CD4-positive, CD25-positive, alpha-beta regulatory T cell (primary cell): ENCODE data around the gene GDI1. TPM values are rescaled to one million over a fixed set of nuclear protein-coding genes. Genes with fewer than 3 reads are reported as not detected.

Experiments
- polyA plus RNA-seq, 4 donors: library from polyadenylated mRNA; unstranded; fragments of 300-500 nt; fragmentation: Illumina TruSeq; gene quantifications; one replicate each; pipeline ENCODE4 v1.2.3, GENCODE V29; 2021
- total RNA-seq: library from RNA; stranded (reverse); gene quantifications from one replicate; pipeline ENCODE4 v1.2.3, GENCODE V29; 2022

GDI1 gene
- total and polyA plus RNA-seq, 5 donors from 2014 or later, result 33.7 to 169 (median 45.2) TPM

Other genes starting within 250 kb of the GDI1 start
- gene OPN1MW2, start 217.4 kb upstream of the GDI1 start, total RNA-seq, result not detected
- not detected for gene OPN1MW2, start 217.4 kb upstream of the GDI1 start, polyA plus RNA-seq
- not detected for gene OPN1MW3, start 179.6 kb upstream of the GDI1 start, total RNA-seq
- gene OPN1MW3, start 179.6 kb upstream of the GDI1 start, polyA plus RNA-seq, result not detected
- not detected for gene TEX28, start 142.0 kb upstream of the GDI1 start, total RNA-seq
- not detected for gene TEX28, start 142.0 kb upstream of the GDI1 start, polyA plus RNA-seq
- 8.1 TPM for gene TKTL1, start 141.4 kb upstream of the GDI1 start, total RNA-seq
- gene TKTL1, start 141.4 kb upstream of the GDI1 start, polyA plus RNA-seq, result 10 to 100 TPM; 21.0 to 34.3 (median 25.4) TPM
- gene FLNA, start 62.5 kb upstream of the GDI1 start, total RNA-seq, result 1,918 TPM
- 100 to 1,000 TPM; 219 to 283 (median 250) TPM for gene FLNA, start 62.5 kb upstream of the GDI1 start, polyA plus RNA-seq
- 133 TPM for gene EMD, start 57.9 kb upstream of the GDI1 start, total RNA-seq
- gene EMD, start 57.9 kb upstream of the GDI1 start, polyA plus RNA-seq, result 10 to 100 TPM; 31.8 to 44.0 (median 34.6) TPM
- 4,192 TPM for gene RPL10, start 38.8 kb upstream of the GDI1 start, total RNA-seq
- 1,000 to 10,000 TPM; 3,877 to 6,073 (median 4,905) TPM for gene RPL10, start 38.8 kb upstream of the GDI1 start, polyA plus RNA-seq
- gene DNASE1L1, start 27.9 kb upstream of the GDI1 start, total RNA-seq, result 29.7 TPM
- 10 to 100 TPM; 12.2 to 23.1 (median 19.1) TPM for gene DNASE1L1, start 27.9 kb upstream of the GDI1 start, polyA plus RNA-seq
- gene TAFAZZIN, start 25.6 kb upstream of the GDI1 start, total RNA-seq, result 84.2 TPM
- gene TAFAZZIN, start 25.6 kb upstream of the GDI1 start, polyA plus RNA-seq, result 10 to 100 TPM; 28.4 to 37.7 (median 34.3) TPM
- gene ATP6AP1, start 8.5 kb upstream of the GDI1 start, total RNA-seq, result 44.9 TPM
- gene ATP6AP1, start 8.5 kb upstream of the GDI1 start, polyA plus RNA-seq, result 100 to 1,000 TPM; 100 to 125 (median 112) TPM
- gene FAM50A, start 7.0 kb downstream of the GDI1 start, total RNA-seq, result 55.1 TPM
- 10 to 100 TPM; 33.7 to 52.5 (median 38.6) TPM for gene FAM50A, start 7.0 kb downstream of the GDI1 start, polyA plus RNA-seq
- 64.6 TPM for gene PLXNA3, start 21.1 kb downstream of the GDI1 start, total RNA-seq
- gene PLXNA3, start 21.1 kb downstream of the GDI1 start, polyA plus RNA-seq, result 1 to 10 TPM in 1 of 4 donors, under 1 TPM in 3; 0.32 to 1.8 (median 0.34) TPM
- 8.9 TPM for gene LAGE3, start 42.1 kb downstream of the GDI1 start, total RNA-seq
- 10 to 100 TPM; 39.5 to 47.9 (median 43.3) TPM for gene LAGE3, start 42.1 kb downstream of the GDI1 start, polyA plus RNA-seq
- 12.5 TPM for gene UBL4A, start 49.5 kb downstream of the GDI1 start, total RNA-seq
- 10 to 100 TPM; 51.8 to 59.5 (median 55.0) TPM for gene UBL4A, start 49.5 kb downstream of the GDI1 start, polyA plus RNA-seq
- gene SLC10A3, start 53.5 kb downstream of the GDI1 start, total RNA-seq, result 18.4 TPM
- 10 to 100 TPM; 32.8 to 40.2 (median 36.7) TPM for gene SLC10A3, start 53.5 kb downstream of the GDI1 start, polyA plus RNA-seq
- 28.2 TPM for gene FAM3A, start 79.1 kb downstream of the GDI1 start, total RNA-seq
- 10 to 100 TPM; 13.4 to 21.5 (median 19.0) TPM for gene FAM3A, start 79.1 kb downstream of the GDI1 start, polyA plus RNA-seq
- gene G6PD, start 109.7 kb downstream of the GDI1 start, total RNA-seq, result 36.5 TPM
- 1 to 10 TPM; 2.3 to 5.2 (median 4.2) TPM for gene G6PD, start 109.7 kb downstream of the GDI1 start, polyA plus RNA-seq
- gene IKBKG, start 110.5 kb downstream of the GDI1 start, total RNA-seq, result 48.0 TPM
- gene IKBKG, start 110.5 kb downstream of the GDI1 start, polyA plus RNA-seq, result 10 to 100 TPM; 27.9 to 39.6 (median 33.5) TPM
- not detected for gene CTAG1A, start 148.0 kb downstream of the GDI1 start, total RNA-seq
- not detected for gene CTAG1A, start 148.0 kb downstream of the GDI1 start, polyA plus RNA-seq
- not detected for gene CTAG1B, start 182.1 kb downstream of the GDI1 start, total RNA-seq
- not detected for gene CTAG1B, start 182.1 kb downstream of the GDI1 start, polyA plus RNA-seq
- not detected for gene CTAG2, start 216.4 kb downstream of the GDI1 start, total RNA-seq
- not detected for gene CTAG2, start 216.4 kb downstream of the GDI1 start, polyA plus RNA-seq